ENCODE data around the gene GRB10.

GRB10 gene

GRCh38 chr7:50650057-50650664, 132.5 kb downstream of the GRB10 start:
- no peak for TF ChIP-seq POLR2A (IDR thresholded peaks at IDR 0.05; ENCODE audit: low read depth, low read length)
- DNase-seq (ENCODE audit: insufficient read length, low spot score) (no peak), FAIRE-seq (no peak)

- FAIRE-seq: no peak
- no peak for DNase-seq (ENCODE audit: insufficient read length, low spot score)
- TF ChIP-seq POLR2A (IDR thresholded peaks at IDR 0.05; ENCODE audit: low read depth, low read length): no peak
Observed at GRCh38 chr7:50649259-50649885, 133.3 kb downstream of the GRB10 start.

GRCh38 chr7:50648570-50649169, 134.0 kb downstream of the GRB10 start:
- FAIRE-seq (no peak), DNase-seq (ENCODE audit: insufficient read length, low spot score) (no peak)
- TF ChIP-seq POLR2A (IDR thresholded peaks at IDR 0.05; ENCODE audit: low read depth, low read length): no peak

GRCh38 chr7:50648076-50648475, 134.6 kb downstream of the GRB10 start:
- FAIRE-seq (no peak), DNase-seq (ENCODE audit: insufficient read length, low spot score) (no peak)
- no peak for TF ChIP-seq POLR2A (IDR thresholded peaks at IDR 0.05; ENCODE audit: low read depth, low read length)

GRCh38 chr7:50647286-50647980, 135.3 kb downstream of the GRB10 start:
- DNase-seq (ENCODE audit: insufficient read length, low spot score) (no peak), FAIRE-seq (no peak)
- no peak for TF ChIP-seq POLR2A (IDR thresholded peaks at IDR 0.05; ENCODE audit: low read depth, low read length)

GRCh38 chr7:50646069-50646468, 136.6 kb downstream of the GRB10 start:
- no peak for DNase-seq (ENCODE audit: insufficient read length, low spot score)
- FAIRE-seq: no peak
- TF ChIP-seq POLR2A (IDR thresholded peaks at IDR 0.05; ENCODE audit: low read depth, low read length): no peak

GRCh38 chr7:50645186-50645585, 137.5 kb downstream of the GRB10 start:
- DNase-seq (ENCODE audit: insufficient read length, low spot score) (no peak), FAIRE-seq (no peak)
- TF ChIP-seq POLR2A (IDR thresholded peaks at IDR 0.05; ENCODE audit: low read depth, low read length): no peak

- DNase-seq (ENCODE audit: insufficient read length, low spot score) (no peak), FAIRE-seq (no peak)
- TF ChIP-seq POLR2A (IDR thresholded peaks at IDR 0.05; ENCODE audit: low read depth, low read length): no peak
Observed at GRCh38 chr7:50644586-50644985, 138.1 kb downstream of the GRB10 start.

- FAIRE-seq (no peak), DNase-seq (ENCODE audit: insufficient read length, low spot score) (no peak)
- TF ChIP-seq POLR2A (IDR thresholded peaks at IDR 0.05; ENCODE audit: low read depth, low read length): no peak
Observed at GRCh38 chr7:50644114-50644513, 138.6 kb downstream of the GRB10 start.

GRCh38 chr7:50641442-50642405, 141.0 kb downstream of the GRB10 start:
- DNase-seq (ENCODE audit: insufficient read length, low spot score) (no peak), FAIRE-seq (no peak)
- no peak for TF ChIP-seq POLR2A (IDR thresholded peaks at IDR 0.05; ENCODE audit: low read depth, low read length)

- DNase-seq (ENCODE audit: insufficient read length, low spot score) (no peak), FAIRE-seq (no peak)
- TF ChIP-seq POLR2A (IDR thresholded peaks at IDR 0.05; ENCODE audit: low read depth, low read length): no peak
Observed at GRCh38 chr7:50640779-50641178, 141.9 kb downstream of the GRB10 start.

GRCh38 chr7:50640256-50640655, 142.4 kb downstream of the GRB10 start:
- FAIRE-seq (no peak), DNase-seq (ENCODE audit: insufficient read length, low spot score) (no peak)
- no peak for TF ChIP-seq POLR2A (IDR thresholded peaks at IDR 0.05; ENCODE audit: low read depth, low read length)
